NCI-H446 treated with DMSO at 0.1 percent for 48 hours (cell line): ENCODE results near the gene VSNL1.
A peak's percentile ranks its signal among the peaks of the same experiment; 100 is the strongest.
"Not testable (repeated sequence)": the region's sequence is repeated elsewhere in the genome, so short reads cannot be mapped to it uniquely, and the experiment has no call there.

Experiments used
- DNase-seq: peaks from one replicate; lab custom pipeline; 2025; lab: John Stamatoyannopoulos, UW

The VSNL1 gene

DNA sequence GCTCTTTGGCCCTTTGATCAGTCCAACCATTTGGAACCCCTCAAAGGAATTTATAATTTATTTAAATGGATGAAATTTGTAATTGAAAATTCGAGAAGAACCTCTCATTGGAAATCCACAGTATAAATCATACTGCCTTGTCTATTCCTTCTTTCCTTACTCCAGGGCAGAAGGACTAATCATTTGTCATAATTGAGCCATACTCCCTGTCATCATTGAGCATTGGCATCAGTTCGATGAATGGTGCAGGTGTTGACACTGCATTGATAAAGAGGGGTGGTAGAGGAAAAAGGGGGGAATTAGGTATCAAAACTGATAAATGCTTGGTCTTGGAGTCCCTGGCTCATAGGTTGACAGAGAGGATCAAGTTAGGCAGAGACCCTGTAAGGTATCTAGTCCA lies 2.0 kb downstream of the VSNL1 start:
- no peak for DNase-seq

GRCh38 chr2:17543131-17543660 lies 2.7 kb downstream of the VSNL1 start:
- DNase-seq: no peak

- no peak for DNase-seq
These were observed 3.4 kb downstream of the VSNL1 start for GRCh38 chr2:17543848-17544247.

- DNase-seq: peak; percentile 29
These were observed 3.8 kb downstream of the VSNL1 start for GRCh38 chr2:17544256-17544655.

DNA sequence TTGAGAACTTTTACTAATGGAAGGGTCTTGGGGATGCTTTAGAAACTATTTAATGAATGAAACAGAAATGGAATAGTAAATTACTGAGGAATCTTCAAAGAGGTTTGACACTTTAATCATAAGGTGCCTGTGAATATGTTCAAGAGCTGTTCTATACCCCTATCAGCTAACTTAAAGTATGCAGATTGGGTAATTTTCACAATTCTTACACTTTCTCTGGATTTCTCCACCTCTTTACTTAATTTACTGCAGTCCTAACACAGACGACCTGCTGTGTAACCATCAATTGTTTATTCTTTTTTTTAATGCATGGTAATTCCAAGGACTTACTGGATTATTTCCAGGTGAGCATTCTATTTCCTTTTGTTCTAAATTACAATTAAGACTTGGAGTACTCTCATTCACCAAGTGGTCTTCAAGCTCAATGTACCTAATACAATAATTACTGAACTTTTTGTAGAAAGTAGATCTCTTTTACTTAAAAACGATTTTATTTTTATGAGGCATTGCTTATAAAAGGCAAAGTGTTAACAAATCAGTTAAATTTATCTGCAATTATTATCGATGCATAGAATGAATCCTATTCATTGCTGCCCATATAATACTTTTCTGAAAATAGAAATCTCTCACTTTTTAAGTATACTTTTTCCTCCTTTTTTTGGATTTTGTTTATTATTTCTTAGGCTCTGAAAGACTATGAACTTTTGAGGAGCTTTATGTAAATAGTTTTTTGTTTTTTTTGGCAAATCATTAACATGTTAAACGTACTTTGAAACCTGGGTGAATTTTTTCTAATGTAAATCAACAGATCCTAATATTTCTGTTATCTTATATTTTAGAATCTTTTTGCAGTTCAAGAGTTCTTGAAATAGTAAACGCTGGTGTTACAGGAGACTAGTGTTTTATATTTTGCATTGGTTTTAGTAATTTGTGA lies 5.5 kb downstream of the VSNL1 start:
- no peak for DNase-seq

DNA sequence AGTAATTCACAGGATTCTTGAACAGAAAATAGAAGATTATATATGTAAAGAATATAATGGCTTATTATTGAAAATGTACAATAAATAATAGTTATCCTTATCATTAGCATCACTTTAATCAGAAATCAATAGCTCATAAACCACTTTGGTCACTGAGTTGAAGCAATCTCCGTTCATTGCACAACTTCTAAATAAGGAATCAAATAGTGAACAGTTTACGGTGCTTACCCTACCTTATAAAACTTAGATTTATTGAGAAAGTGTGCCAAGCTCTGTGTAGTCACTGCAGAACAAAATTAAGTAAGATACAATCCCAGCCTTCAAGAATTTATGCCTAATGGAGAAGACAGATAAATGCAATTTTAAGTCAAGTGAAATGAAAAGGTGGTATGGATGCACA lies 6.7 kb downstream of the VSNL1 start:
- DNase-seq: no peak

GRCh38 chr2:17547737-17548136 lies 7.2 kb downstream of the VSNL1 start:
- DNase-seq: no peak

- DNase-seq: no peak
These were observed 10.4 kb downstream of the VSNL1 start for GRCh38 chr2:17550907-17551306.

- no peak for DNase-seq
These were observed 14.7 kb downstream of the VSNL1 start for GRCh38 chr2:17555150-17555549.

GRCh38 chr2:17557596-17557995 lies 17.1 kb downstream of the VSNL1 start:
- DNase-seq: no peak

DNA sequence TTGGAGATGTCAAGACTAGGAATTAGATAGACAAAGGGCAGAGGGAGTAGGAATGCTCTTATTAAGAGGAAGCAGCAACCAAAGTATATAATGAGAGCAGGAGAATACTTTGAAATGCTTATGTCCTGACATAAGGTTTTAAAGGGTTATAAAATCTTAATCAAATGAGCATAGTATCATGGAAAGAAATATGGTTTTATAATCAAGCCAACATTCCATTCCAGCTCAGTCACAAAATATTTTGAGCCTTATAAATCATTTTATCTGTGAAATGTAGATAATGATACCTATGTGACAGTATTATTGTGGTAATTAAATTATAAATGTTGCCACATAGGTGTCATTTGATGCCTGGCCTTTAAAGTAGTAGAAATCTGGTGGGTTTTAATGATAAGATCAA lies 17.6 kb downstream of the VSNL1 start:
- no peak for DNase-seq

- DNase-seq: no peak
These were observed 18.4 kb downstream of the VSNL1 start for GRCh38 chr2:17558878-17559277.

GRCh38 chr2:17565726-17566125 lies 25.2 kb downstream of the VSNL1 start:
- not testable (repeated sequence) for DNase-seq

DNA sequence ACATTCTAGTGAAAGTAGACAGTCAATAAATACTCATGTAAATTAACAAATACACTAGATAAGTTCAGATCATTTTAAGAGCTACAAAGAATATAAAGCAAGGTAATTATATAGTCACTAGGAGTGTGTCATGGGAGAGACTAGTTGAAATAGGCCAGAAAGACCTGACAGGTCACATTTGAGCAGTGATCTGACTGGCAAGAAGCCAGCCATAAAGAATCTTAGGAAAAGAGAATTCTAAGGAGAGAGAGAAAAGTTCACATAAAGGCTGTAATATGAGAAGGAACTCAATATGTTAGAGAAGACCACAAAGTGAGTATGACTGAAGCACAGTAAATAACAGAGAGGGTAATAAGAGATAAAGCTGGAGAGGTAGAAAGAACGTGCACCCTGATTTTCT lies 31.2 kb downstream of the VSNL1 start:
- DNase-seq: no peak

DNA sequence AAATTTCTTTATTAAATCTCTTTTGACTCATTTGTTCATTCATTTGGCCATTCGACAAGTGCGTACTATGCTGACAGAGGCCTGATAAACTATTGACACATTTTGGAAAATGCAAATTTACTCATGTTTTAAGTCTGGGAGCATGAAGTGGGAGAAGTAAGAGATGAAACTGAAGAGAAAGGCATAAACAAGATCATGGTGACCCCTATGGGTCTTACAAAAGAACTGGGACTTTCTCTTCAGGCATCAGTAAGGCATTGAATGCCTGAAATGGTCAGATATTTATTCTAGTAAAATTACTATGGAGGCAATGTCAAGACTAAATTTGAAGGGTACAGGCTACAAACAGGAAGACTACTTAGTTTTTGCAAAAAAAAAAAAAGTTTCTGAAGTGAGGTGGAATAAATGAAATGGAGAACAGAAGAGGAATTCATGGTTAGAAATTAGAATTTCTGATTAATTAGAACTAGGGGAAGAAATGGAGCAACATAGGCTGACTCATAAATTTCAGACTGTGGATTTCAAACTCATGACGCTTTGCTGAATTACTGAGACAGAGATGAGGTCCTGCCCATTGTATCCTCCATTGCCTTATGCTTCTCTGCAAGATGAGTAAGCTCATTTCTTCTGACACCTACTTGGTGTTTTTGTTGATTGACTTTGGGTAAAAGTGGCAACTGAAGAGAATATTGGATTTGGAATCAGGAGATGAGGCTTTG lies 32.7 kb downstream of the VSNL1 start:
- peak; percentile 20 for DNase-seq

DNA sequence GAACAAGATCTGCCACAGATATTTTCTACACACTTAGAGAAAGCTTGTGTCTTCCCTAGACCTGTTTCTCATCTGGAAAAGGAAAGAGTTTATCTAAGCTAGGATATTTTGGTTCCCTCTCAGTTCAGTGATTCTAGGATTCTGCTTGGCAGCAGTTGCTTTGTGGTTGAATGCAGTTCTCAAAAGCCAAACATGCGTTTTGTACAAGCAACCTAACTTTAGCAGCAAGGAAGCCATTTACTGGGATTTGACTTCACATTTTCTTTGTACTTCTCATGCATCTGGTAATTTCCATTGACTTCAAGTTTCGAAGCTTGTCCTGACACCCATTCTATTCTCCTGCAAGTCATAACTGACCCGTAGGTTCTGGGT lies 33.3 kb downstream of the VSNL1 start:
- no peak for DNase-seq

- peak; percentile 27 for DNase-seq
These were observed 34.0 kb downstream of the VSNL1 start for GRCh38 chr2:17574406-17575073.

- DNase-seq: no peak
These were observed 36.3 kb downstream of the VSNL1 start for GRCh38 chr2:17576802-17577201.

GRCh38 chr2:17578466-17578928 lies 38.0 kb downstream of the VSNL1 start:
- DNase-seq: no peak

- no peak for DNase-seq
These were observed 39.3 kb downstream of the VSNL1 start for GRCh38 chr2:17579605-17580318.

- DNase-seq: no peak
These were observed 39.8 kb downstream of the VSNL1 start for GRCh38 chr2:17580319-17580715.

DNA sequence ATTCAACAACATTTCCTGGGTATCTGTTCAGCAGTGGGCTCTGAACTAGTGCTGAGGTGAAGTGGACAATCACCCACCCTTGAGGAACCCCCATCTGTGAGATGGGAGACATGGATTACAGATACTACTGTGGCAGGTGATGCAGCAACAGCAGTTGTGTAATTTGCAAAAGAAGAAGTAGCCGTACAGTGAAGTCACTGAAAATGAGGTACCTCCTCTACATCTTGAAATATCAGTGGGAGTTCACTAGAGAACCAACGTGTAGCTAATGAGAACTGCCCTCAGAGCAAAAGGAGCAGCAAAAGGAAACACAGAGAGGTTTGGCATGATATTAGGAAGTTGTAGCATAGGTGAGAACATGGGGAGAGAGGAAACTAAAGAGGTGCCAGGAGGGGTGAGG lies 41.3 kb downstream of the VSNL1 start:
- DNase-seq: no peak
